HepG2 (cell line): ENCODE measurements around the gene ADAM10. TPM values are rescaled to one million over a fixed set of nuclear protein-coding genes. Genes with fewer than 3 reads are reported as not detected.
"Not testable (repeated sequence)": the region's sequence is repeated elsewhere in the genome, so short reads cannot be mapped to it uniquely, and the experiment has no call there.

Source experiments
- ATAC-seq: fragments of 200-7000 bp; cut with Tn5 transposase; 3 replicates; pipeline ENCODE4 v1.9.1; 2020; ENCODE audit warnings: mild to moderate bottlenecking, moderate library complexity
- BruUV-seq: library from RNA; stranded (reverse); fragments of 400-500 nt; replicated peaks from 2 replicates; lab custom pipeline; 2021; lab: Mats Ljungman, UMichigan
- CTCF ChIA-PET: fragments of 300-600 bp; formaldehyde crosslinking; extraction: SDS; loops from one replicate; lab custom pipeline; 2021; ENCODE audit warnings: low total read pairs, inconsistent platforms, low intra/inter-chr PET ratio; lab: Yijun Ruan, JAX
- POLR2A ChIA-PET: fragments of 350-600 bp; sonication (Branson Sonifier 250); formaldehyde crosslinking; loops from one replicate; lab custom pipeline; 2020; ENCODE audit warnings: antibody characterized with exemption, inconsistent platforms; lab: Yijun Ruan, JAX
- DNase-seq: peaks from one replicate; pipeline ENCODE4 v3.0.0-alpha.2; 2015; ENCODE audit warnings: low spot score
- FAIRE-seq: peaks from 3 replicates; lab custom pipeline; 2011; peaks lifted over from hg19 to GRCh38; lab: Jason Lieb, UNC
- H2AFZ ChIP-seq: one replicate; pipeline ENCODE4 v1.6.1; 2011; ENCODE audit warnings: low read length, inconsistent platforms
- H3K27ac ChIP-seq: fragments of 300-600 bp; 3 replicates; pipeline ENCODE4 v1.8.0; 2011; ENCODE audit warnings: mixed run types, mild to moderate bottlenecking, mixed read lengths, low read length, inconsistent platforms; ENCODE audit not compliant: insufficient read depth; ENCODE audit errors: extremely low read length
- H3K27me3 ChIP-seq, 2 experiments: fragments of 200-600 bp in 1 of 2; 2 replicates in 1 of 2; 3 replicates in 1 of 2; pipeline versions ENCODE4 v1.6.0 to v1.8.0; 2011; ENCODE audit warnings: low read length in 2 of 2, mild to moderate bottlenecking in 2 of 2, moderate library complexity in 2 of 2, inconsistent platforms in 1 of 2; ENCODE audit not compliant: insufficient read depth in 2 of 2, control insufficient read depth in 1 of 2
- H3K36me3 ChIP-seq, 2 experiments: fragments of 200-600 bp in 1 of 2; replicated peaks in 1 of 2; 2 replicates in 1 of 2; 3 replicates in 1 of 2; pipeline versions ENCODE4 v1.5.1 to v1.8.0; 2011; ENCODE audit warnings: low read length in 2 of 2, inconsistent platforms in 1 of 2; ENCODE audit not compliant: insufficient read depth in 2 of 2, control insufficient read depth in 1 of 2
- H3K4me1 ChIP-seq: 2 replicates; pipeline ENCODE4 v1.5.1; 2012; ENCODE audit warnings: low read length, inconsistent platforms; ENCODE audit not compliant: insufficient read depth
- H3K4me2 ChIP-seq: 2 replicates; pipeline ENCODE4 v1.6.0; 2011; ENCODE audit warnings: low read depth, low read length, inconsistent platforms
- H3K4me3 ChIP-seq, 3 experiments: fragments of 200-600 bp in 1 of 3; sonication (generic), shearing (Covaris generic) in 1 of 3; replicated peaks in 1 of 3; 2 replicates each; pipeline ENCODE4 v1.5.1; 2011 to 2016; ENCODE audit warnings: low read length in 3 of 3, inconsistent platforms in 2 of 3, low read depth in 2 of 3, mild to moderate bottlenecking in 2 of 3, control low read depth in 1 of 3, mixed read lengths in 1 of 3; ENCODE audit not compliant: insufficient read depth in 1 of 3
- H3K79me2 ChIP-seq: one replicate; pipeline ENCODE4 v1.6.1; 2011; ENCODE audit warnings: low read length, inconsistent platforms; ENCODE audit not compliant: insufficient read depth
- H3K9ac ChIP-seq: 2 replicates; pipeline ENCODE4 v1.6.0; 2011; ENCODE audit warnings: mild to moderate bottlenecking, low read depth, low read length, inconsistent platforms; ENCODE audit not compliant: insufficient read depth
- H3K9me3 ChIP-seq: 2 replicates; pipeline ENCODE4 v1.5.1; 2012; ENCODE audit warnings: mild to moderate bottlenecking, low read length
- H4K20me1 ChIP-seq: 2 replicates; pipeline ENCODE4 v1.6.0; 2011; ENCODE audit warnings: inconsistent platforms, mild to moderate bottlenecking, low read length, moderate library complexity; ENCODE audit not compliant: insufficient read depth
- ATF2 ChIP-seq: sonication (generic); formaldehyde crosslinking; IDR thresholded peaks from 2 replicates; pipeline ENCODE4 v1.4.0; 2020; ENCODE audit warnings: missing genetic modification reagents
- BORCS8-MEF2B ChIP-seq: sonication (generic); formaldehyde crosslinking; IDR thresholded peaks from 2 replicates; pipeline ENCODE4 v1.8.0; 2022; ENCODE audit warnings: mild to moderate bottlenecking, missing genetic modification reagents
- E2F1 ChIP-seq: sonication (generic); formaldehyde crosslinking; IDR thresholded peaks from 2 replicates; pipeline ENCODE4 v1.5.0; 2020; ENCODE audit warnings: missing genetic modification reagents
- HOXA9 ChIP-seq: sonication (generic); formaldehyde crosslinking; IDR thresholded peaks from 2 replicates; pipeline ENCODE4 v1.8.1; 2022; ENCODE audit warnings: missing genetic modification reagents, mild to moderate bottlenecking, moderate library complexity, borderline replicate concordance
- KAT2B ChIP-seq: fragments of 150-350 bp; IDR thresholded peaks from 2 replicates; pipeline ENCODE4 v1.6.1; 2014; ENCODE audit warnings: low read depth, low read length, borderline replicate concordance
- MATR3 ChIP-seq: sonication (generic); formaldehyde crosslinking; IDR thresholded peaks from 2 replicates; pipeline ENCODE4 v1.4.0; 2020; ENCODE audit warnings: missing genetic modification reagents
- MYC ChIP-seq: sonication (generic); formaldehyde crosslinking; IDR thresholded peaks from 2 replicates; pipeline ENCODE4 v1.9.0; 2021; ENCODE audit warnings: missing genetic modification reagents, borderline replicate concordance
- TCF7L2 ChIP-seq: IDR thresholded peaks from 2 replicates; pipeline ENCODE4 v1.6.1; 2011; ENCODE audit warnings: mild to moderate bottlenecking, low read depth, low read length, moderate library complexity
- ZBTB25 ChIP-seq: IDR thresholded peaks from 2 replicates; pipeline ENCODE4 v1.6.1; 2018; ENCODE audit warnings: missing genetic modification reagents
- ZNF280D ChIP-seq: sonication (generic); formaldehyde crosslinking; IDR thresholded peaks from 2 replicates; pipeline ENCODE4 v1.5.1; 2020; ENCODE audit warnings: mild to moderate bottlenecking, missing genetic modification reagents
- WGBS: methylation state at CpG from one replicate; pipeline ENCODE4 v1.1.6; 2017; ENCODE audit warnings: low lambda C conversion rate; 5-methylcytosine and 5-hydroxymethylcytosine counted together
- in situ Hi-C: cut with HindIII; loops from 2 replicates; pipeline ENCODE4 v1.10.0; 2017; ENCODE audit warnings: low pct_unique_long_range_greater_than_20kb; ENCODE audit not compliant: extremely low pct_ligation_motif_present
- intact Hi-C: fragments of 100-400 bp; cut with micrococcal nuclease; formaldehyde crosslinking; loops from one replicate; pipeline ENCODE4 v1.10.0; 2022; ENCODE audit not compliant: unreplicated experiment
- polyA plus RNA-seq, 8 experiments: library from polyadenylated mRNA; depleted of rRNA in 3 of 8; stranded (reverse) in 7 of 8; unstranded in 1 of 8; fragments of >200 nt; fragmentation: Illumina TruSeq in 4 of 8; extraction: Trizol in 4 of 8; gene quantifications; 2 replicates each; pipeline versions ENCODE4 v1.2.1 to v1.2.3, GENCODE V29; 2011 to 2016; ENCODE audit warnings: low read depth in 4 of 8, missing spikeins in 1 of 8, mixed read lengths in 1 of 8; ENCODE audit not compliant: insufficient read depth in 1 of 8
- total RNA-seq, 5 experiments: library from RNA; depleted of rRNA; stranded (reverse); fragments of >200 nt; fragmentation: Illumina TruSeq; extraction: Trizol; gene quantifications; 2 replicates each; pipeline ENCODE4 v1.2.3, GENCODE V29; 2016; ENCODE audit warnings: low read depth in 1 of 5

ADAM10 gene
- total and polyA plus RNA-seq, 2 of the 13 experiments (the other 11 are each of a cell fraction or from before 2014, with no cell fraction given), result 92.7 to 125 TPM

GRCh38 chr15:58622877-58623276, 126.6 kb downstream of the ADAM10 start:
- Histone ChIP-seq H2AFZ (no peak overlapping the region), H4K20me1 (no peaks in the 10 kb centered on the region), H3K9ac (no peak overlapping the region), H3K27ac (no peak overlapping the region), H3K9me3 (no peaks in the 10 kb centered on the region), H3K4me3 (no peak overlapping the region), H3K4me2 (no peak overlapping the region), H3K79me2 (no peaks in the 10 kb centered on the region), H3K4me1 (peaks cover 18% of the 10 kb centered on the region), H3K27me3 (no peaks in the 10 kb centered on the region), H3K36me3 (peaks cover 2 to 39% of the 10 kb centered on the region in 2 experiments)
- in situ Hi-C loops (no loop called here), intact Hi-C loops (loop anchor here (10.0 kb wide), 1 partner anchor 188 kb away; the partner anchor contains the start of gene LIPC)
- no peak for DNase-seq
- no peak for TF ChIP-seq ATF2
- TF ChIP-seq BORCS8-MEF2B (CRISPR knock-in tag), result no peak
- no peak for TF ChIP-seq KAT2B
- no peak for TF ChIP-seq ZBTB25 (CRISPR knock-in tag)
- no peak for TF ChIP-seq E2F1 (CRISPR knock-in tag)
- TF ChIP-seq HOXA9 (CRISPR knock-in tag), result no peak
- TF ChIP-seq TCF7L2, result no peak
- no peak for TF ChIP-seq MATR3 (CRISPR knock-in tag)
- TF ChIP-seq ZNF280D, result no peak
- TF ChIP-seq MYC (CRISPR knock-in tag), result no peak
- ChIA-PET POLR2A (no interaction called here), CTCF (no interaction called here)
- ATAC-seq, result no peak
- no peak for FAIRE-seq
- WGBS, result 97% methylated on average over 3 of the region's 3 CpGs
- no TSS peak for BruUV-seq

- ATAC-seq, H3K27me3 ChIP-seq, H3K4me2 ChIP-seq, H3K9ac ChIP-seq, H3K27ac ChIP-seq, in situ Hi-C loops, BruUV-seq, H3K4me1 ChIP-seq, FAIRE-seq, DNase-seq, H3K9me3 ChIP-seq, POLR2A ChIA-PET, H3K4me3 ChIP-seq, H3K79me2 ChIP-seq, H2AFZ ChIP-seq, H4K20me1 ChIP-seq, CTCF ChIA-PET: not testable (repeated sequence)
- intact Hi-C loops, result loop anchor here (10.0 kb wide), 1 partner anchor 185 kb away; the partner anchor contains the start of gene LIPC
- peaks cover 0 to 35% of the 10 kb centered on the region in 2 experiments; a peak in 3 of 5 replicates for H3K36me3 ChIP-seq
Observed at GRCh38 chr15:58620268-58620667, 129.2 kb downstream of the ADAM10 start.
